HG03439 (cell line): ENCODE data around the gene CHRND.
"Not testable (repeated sequence)": the region's sequence is repeated elsewhere in the genome, so short reads cannot be mapped to it uniquely, and the experiment has no call there.

Experiments used
- ATAC-seq: cut with Tn5 transposase; IDR thresholded peaks from one replicate; pipeline ENCODE4 v1.9.1; 2021; ENCODE audit warnings: mild to moderate bottlenecking, moderate library complexity; ENCODE audit not compliant: unreplicated experiment

The CHRND gene

DNA sequence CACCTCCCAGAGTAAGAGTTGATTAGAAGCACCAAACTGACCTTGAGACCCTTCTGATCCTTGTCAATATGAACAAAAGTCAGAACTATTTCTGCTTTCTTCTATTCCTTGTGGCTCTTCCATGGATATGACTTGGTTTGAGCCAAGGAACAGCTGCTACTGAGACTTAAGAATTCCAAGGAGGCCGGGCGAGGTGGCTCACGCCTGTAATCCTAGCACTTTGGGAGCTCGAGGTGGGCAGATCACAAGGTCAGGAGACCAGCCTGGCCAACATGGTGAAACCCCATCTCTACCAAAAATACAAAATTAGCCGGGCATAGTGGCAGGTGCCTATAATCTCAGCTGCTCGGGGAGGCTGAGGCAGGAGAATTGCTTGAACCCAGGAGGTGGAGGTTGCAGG lies 44.5 kb downstream of the CHRND start:
- ATAC-seq, result not testable (repeated sequence)

DNA sequence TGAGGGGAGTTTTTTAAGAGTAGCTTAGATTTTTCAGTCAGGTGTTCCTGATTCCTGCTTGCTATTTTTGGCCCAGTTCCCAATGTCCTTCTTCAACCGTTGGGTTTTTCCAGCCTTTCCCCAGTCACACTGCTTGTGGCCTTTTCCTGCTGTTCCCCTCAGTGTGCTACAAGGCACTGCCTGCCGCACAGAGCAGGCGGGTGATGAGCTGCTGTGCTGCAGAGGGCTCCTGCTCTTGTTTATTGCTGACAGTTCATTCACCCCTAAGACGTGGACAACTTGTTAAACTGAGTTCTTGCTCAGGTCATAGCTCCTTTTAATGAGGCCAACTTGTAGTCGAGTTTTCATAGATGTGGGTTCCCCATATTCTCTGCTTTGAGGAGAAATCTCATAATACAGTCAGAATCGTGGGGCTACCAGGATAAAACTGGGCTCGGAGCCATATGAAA lies 45.1 kb downstream of the CHRND start:
- ATAC-seq, result no peak

DNA sequence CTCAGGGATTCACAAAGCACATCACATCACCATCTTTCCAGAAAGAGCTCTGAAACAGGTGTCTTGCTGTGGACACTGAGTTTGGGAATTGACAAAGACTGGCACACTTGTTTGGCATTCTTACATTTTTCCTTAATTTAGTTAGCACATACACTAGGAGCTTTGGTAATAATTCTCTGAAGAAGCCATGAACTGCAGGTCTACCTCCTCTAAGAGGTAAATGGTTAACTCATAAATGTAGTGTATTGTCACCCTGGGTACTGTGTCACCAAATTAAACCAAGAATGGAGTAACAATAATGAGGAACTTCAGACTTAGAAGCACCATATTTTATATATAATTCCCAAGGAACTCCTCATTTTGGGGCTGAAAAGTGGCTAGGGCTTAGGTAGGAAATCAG lies 47.1 kb downstream of the CHRND start:
- no peak for ATAC-seq

DNA sequence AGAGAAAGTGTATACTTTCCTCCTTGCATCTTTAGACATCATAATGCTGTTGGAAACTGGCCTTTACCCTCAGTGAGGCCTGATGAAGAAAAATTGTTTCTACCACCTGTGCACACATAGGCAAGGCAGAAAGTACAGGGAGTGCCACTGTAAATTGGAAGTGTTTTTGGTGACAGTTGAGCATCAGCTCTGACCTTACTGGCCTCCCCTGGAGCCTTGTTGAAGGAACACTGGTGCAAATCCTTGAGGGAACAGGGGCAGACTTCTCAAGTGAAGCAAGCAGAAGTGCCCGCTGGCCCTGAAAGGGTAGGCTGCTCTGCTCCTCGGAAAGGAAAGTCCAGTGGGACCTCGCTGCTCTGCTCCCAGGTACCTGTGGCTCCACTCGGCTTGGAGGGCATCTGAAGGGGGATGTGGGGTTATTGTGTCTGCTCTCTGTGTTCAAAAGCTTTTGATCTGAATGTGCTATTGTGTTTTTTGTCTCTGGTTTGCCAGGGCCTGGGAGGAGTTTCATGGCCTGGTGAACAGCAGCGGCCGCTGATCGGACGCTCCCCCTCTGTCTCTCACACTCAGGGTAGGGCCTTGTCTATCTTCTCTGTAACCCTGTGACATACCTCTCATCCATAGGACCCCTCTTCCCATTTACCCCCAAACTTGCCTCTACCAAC lies 47.9 kb downstream of the CHRND start:
- no peak for ATAC-seq

DNA sequence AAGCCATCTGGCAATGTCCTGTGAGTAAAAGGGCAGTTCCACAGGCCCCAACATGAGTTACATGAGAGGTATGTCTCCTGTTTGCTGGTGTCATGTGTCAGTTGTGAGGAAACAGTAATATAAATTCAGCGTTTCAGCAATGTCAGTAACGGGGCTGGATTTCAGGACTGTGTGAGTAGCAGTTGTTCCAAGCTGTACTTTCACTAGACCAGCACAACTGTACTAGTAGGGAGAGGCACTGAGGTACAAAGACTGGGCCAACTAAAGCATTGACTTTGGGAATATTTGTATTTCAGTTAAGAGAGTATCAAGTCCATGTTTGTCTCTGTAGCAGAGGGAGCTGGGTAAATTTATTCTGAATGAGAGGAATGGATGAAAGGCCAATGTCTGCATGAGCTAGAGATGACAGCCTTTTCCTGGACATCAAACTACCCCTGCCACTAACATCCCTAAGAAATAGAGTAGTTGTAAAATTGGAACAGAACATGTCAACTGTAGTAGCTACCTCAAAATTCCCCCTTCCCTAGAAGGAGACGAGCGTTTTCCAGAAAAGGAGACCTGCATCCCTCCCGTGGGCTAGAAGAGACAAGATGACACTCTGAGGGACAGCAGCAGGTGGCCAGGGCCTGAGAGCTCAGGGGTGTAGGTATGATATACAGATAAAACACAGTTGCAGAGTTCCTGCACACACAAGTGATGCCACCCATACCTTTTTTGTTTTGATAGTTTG lies 48.9 kb downstream of the CHRND start:
- ATAC-seq, result no peak

DNA sequence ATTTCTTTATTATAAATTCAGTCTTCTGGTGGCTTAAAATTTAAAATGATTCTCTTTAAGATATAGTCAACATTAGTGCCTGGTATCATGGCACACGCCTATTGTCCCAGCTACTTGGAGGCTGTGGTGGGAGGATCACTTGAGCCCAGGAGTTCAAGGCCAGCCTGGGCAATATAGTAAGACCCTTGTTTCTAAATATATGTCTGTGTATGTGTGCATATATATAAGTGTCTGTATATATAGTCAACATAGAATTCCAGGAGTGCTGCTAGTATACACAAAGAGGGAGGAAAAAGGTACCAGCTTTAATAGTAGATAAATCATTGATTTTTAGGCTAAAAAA lies 49.4 kb downstream of the CHRND start:
- ATAC-seq, result no peak

DNA sequence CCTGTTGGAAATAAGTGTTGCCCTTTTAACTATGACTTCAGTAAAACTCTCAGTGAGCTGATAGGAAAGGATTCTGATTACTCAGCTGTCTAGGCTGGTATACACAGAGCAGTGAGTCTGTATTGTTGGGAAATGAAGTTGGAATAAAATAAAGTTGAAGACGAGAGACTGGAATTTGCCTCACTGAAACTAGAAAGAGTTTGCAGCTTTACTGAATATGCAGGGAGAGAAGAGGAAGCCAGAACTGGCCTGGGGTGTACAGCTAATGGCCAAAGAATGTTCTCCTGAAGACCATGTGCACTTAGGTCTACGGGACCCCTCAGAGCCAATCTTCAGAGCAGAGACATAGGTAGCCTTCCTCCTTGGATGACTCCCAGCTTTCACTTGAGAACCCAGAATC lies 51.0 kb downstream of the CHRND start:
- no peak for ATAC-seq

DNA sequence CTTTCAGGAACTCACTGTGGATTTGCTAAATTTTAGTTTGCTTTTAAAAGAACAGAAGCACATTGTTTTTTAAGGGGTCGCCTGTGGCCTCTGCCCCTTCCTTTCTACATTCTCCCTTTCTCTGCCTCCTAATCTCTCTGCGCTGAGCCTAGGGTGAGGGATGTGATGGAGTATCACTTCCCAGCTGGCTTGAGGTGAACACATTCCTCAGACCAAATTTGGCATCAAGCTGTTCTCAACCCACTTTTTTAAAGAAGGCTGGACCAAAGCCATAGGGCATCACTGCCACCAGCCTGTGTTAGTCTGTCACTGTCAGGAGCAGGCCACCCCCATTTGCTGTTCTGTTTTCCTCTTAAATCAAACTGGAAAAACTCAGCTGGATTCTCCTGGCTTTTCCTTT lies 51.9 kb downstream of the CHRND start:
- no peak for ATAC-seq

DNA sequence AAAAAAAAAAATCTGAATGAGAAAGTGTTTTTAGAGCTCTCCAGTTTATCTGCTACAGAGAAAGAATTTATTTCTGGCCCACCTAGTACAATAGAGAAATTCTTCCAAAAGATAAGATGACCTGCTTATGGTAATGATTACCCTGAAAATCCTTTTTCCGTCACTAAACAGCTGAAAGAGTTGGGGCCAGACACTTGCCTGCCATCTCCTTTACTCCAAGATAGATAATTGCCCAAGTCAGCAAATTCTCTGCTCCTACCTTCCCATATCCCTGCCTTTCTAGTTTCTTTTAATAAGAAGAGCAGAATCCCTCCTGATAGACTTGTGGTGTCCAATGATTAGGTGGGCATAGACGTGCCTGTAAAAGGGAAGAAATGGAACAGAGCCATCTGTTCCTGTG lies 52.7 kb downstream of the CHRND start:
- no peak for ATAC-seq

DNA sequence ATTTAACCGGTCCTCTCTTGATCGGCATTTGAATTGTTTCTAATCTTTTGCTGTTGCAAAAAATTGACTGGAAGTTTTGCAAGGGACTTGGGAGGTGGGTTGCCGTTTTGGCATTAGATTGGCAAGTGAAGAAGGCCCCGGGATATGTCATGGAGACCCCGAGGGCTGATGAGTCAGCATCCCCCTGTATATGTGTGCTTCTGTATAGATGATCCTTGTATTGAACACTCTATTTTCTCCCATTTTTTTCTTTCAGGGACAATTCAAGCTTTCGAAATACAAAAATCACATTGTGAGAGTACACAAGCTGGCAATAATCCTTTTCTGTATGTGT lies 54.7 kb downstream of the CHRND start:
- ATAC-seq, result no peak

DNA sequence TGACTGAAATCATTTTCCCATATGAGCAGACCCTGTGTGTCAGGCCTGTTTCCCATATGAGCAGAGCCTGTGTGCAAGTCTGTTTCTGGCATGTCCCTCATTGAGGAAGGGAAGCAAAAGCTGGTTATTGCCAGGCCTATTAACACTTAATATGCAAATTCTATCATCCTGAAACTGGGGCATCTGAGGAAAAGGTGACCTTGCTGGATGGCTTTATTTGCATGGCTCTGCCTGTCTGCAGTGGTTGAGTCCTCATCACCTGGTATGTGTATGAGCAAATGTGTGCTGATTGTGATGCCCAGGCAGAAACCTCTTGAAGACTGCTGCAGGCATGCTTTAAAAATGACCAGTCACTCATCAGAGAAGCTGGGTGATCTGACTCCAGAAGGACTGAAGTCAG lies 55.8 kb downstream of the CHRND start:
- ATAC-seq, result no peak

DNA sequence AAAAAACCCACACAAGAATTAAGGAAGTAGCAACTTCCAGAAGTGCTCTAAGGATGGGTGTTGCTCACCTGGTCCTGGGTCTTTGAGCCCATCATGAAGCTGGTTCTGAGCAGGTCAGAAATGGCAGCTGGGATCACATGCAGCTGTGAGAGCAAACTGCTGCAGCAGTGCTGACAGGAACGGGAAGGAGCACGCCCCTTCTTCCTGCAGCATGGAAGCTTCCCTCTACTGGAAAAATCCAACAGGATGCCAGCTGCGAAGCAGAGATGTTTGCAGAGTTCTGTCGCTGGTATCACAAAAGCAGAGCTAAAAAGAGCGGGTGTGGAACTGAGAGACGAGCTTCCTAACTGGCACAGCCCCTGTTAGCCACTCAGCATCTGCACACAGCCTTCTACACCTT lies 58.3 kb downstream of the CHRND start:
- no peak for ATAC-seq
